GM12873 (cell line): ENCODE data around the gene GLS.

Source experiments
- CTCF ChIP-seq: IDR thresholded peaks from 2 replicates; pipeline ENCODE4 v1.5.1; 2012; ENCODE audit warnings: low read depth, mild to moderate bottlenecking, moderate library complexity, low read length, control low read depth; ENCODE audit not compliant: insufficient read depth; ENCODE audit errors: missing control alignments

The GLS gene

GRCh38 chr2:190910341-190911136, 29.9 kb downstream of the GLS start:
- TF ChIP-seq CTCF = no peak

GRCh38 chr2:190911813-190912212, 31.2 kb downstream of the GLS start:
- TF ChIP-seq CTCF = no peak

GRCh38 chr2:190912726-190913125, 32.1 kb downstream of the GLS start:
- no peak for TF ChIP-seq CTCF

GRCh38 chr2:190913725-190914124, 33.1 kb downstream of the GLS start:
- no peak for TF ChIP-seq CTCF

- TF ChIP-seq CTCF = no peak
Observed at GRCh38 chr2:190916829-190917228, 36.2 kb downstream of the GLS start.

DNA sequence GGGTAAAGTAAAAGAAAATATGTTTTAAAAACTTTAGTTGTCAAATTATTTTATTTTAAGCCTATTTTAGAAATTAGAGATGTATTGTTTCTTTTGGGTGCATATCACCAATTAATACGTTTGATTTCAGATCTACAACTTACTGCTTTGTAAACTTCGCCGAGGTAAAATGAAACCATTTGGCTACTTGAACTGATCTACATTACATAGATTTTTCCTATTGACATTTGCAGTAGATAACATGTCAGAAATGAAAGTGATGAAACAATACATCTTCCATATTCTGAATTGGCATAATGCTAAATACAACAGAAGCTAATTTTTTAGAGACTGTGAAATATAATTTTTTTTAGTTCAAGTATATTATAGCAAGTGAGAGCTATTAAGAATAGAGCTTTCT, 39.5 kb downstream of the GLS start:
- TF ChIP-seq CTCF = no peak

- TF ChIP-seq CTCF = no peak
Observed at GRCh38 chr2:190922376-190922775, 41.8 kb downstream of the GLS start.
